ENCODE results near the gene GALNT9. TPM values are rescaled to one million over a fixed set of nuclear protein-coding genes. Genes with fewer than 3 reads are reported as not detected.
"Not testable (repeated sequence)": the region's sequence is repeated elsewhere in the genome, so short reads cannot be mapped to it uniquely, and the experiment has no call there.

Gene GALNT9
- total and polyA plus RNA-seq, 2 experiments from 2014 or later = 0.33 to 1.4 TPM

- H3K4me1 ChIP-seq (ENCODE audit: insufficient read depth) = no peaks in the 10 kb centered on the region
- no peak overlapping the region for H3K4me2 ChIP-seq (ENCODE audit: unreplicated experiment)
- TF ChIP-seq EZH2phosphoT487 (IDR thresholded peaks at IDR 0.05; ENCODE audit: insufficient read depth, low read depth) (no peak), EZH2 (IDR thresholded peaks at IDR 0.05; ENCODE audit: insufficient read depth, poor library complexity, severe bottlenecking) (no peak)
- H3K27me3 ChIP-seq (replicated peaks; ENCODE audit: insufficient read depth) = 0 out of 2 replicates have a peak, but pooled peaks cover 3% of the 10 kb centered on the region
- H3K9me2 ChIP-seq (ENCODE audit: insufficient read depth) = no peaks in the 10 kb centered on the region
- no peak overlapping the region for H2AFZ ChIP-seq
- no peaks in the 10 kb centered on the region for H3K36me3 ChIP-seq (ENCODE audit: low read depth)
- no peaks in the 10 kb centered on the region for H4K20me1 ChIP-seq (ENCODE audit: insufficient read depth)
- H3K79me2 ChIP-seq (ENCODE audit: insufficient read depth) = no peaks in the 10 kb centered on the region
- H3K9me3 ChIP-seq (ENCODE audit: low read depth) = no peaks in the 10 kb centered on the region
- 56 to 59% methylated on average over 25 to 26 of the region's 26 CpGs for WGBS, 2 experiments (ENCODE audit: low coverage in 1 of 2, low lambda C conversion rate in 2 of 2, missing lambda C conversion rate in 2 of 2)
- no peak for DNase-seq
- in situ Hi-C loops (cut with MboI) = no loop called here
- H3F3A ChIP-seq (ENCODE audit: insufficient read depth) = no peaks in the 10 kb centered on the region
- no peak overlapping the region for H3K27ac ChIP-seq
- no peak overlapping the region for H3K9ac ChIP-seq
- H3K4me3 ChIP-seq = no peak overlapping the region
These were observed 28.3 kb downstream of the GALNT9 start for GRCh38 chr12:132300789-132301722.

DNA sequence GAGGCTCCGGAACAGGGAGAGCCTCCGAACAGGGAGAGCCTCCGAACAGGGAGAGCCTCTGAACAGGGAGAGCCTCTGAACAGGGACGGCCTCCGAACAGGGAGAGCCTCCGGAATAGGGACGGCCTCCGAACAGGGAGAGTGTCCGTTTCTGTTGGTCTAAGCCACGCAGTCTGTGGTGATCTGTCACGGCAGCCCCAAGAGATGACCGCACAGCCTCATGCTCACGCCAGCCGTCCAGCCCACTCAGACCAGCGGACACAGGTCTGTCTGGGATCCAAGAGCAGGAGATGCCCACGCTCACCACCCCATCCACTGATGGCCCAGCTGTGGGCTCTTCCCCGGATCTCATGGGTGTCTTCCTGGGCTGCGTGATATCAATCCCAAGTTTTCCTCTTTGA, 33.3 kb downstream of the GALNT9 start:
- in situ Hi-C loops (cut with MboI) = no loop called here

DNA sequence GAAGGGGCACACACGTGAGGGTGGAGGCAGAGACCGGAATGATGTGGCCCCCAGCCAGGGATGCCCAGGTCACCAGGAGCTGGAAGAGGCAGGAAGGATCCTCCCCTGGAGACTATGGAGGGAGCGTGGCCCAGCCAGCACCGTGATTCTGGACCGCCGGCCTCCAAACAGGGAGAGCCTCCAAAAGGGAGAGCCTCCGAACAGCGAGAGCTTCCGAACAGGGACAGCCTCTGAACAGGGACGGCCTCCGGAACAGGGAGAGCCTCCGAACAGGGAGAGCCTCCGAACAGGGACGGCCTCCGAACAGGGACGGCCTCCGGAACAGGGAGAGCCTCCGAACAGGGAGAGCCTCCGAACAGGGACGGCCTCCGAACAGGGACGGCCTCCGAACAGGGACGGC, 33.8 kb downstream of the GALNT9 start:
- H3K9me2 ChIP-seq (ENCODE audit: insufficient read depth); H3K36me3 ChIP-seq (ENCODE audit: low read depth); in situ Hi-C loops (cut with MboI); H2AFZ ChIP-seq; H3K4me1 ChIP-seq (ENCODE audit: insufficient read depth); H3K27ac ChIP-seq; H3F3A ChIP-seq (ENCODE audit: insufficient read depth); DNase-seq; H3K4me3 ChIP-seq; H3K79me2 ChIP-seq (ENCODE audit: insufficient read depth); H3K9me3 ChIP-seq (ENCODE audit: low read depth); H3K9ac ChIP-seq; H3K4me2 ChIP-seq (ENCODE audit: unreplicated experiment); H4K20me1 ChIP-seq (ENCODE audit: insufficient read depth): not testable (repeated sequence)
- peaks cover 17% of the 10 kb centered on the region; the same call in 1 of the 2 replicates for H3K27me3 ChIP-seq (replicated peaks; ENCODE audit: insufficient read depth)
- 67 to 82% methylated on average over 15 to 24 of the region's 24 CpGs for WGBS, 2 experiments (ENCODE audit: low coverage in 1 of 2, low lambda C conversion rate in 2 of 2, missing lambda C conversion rate in 2 of 2)

More for the DNA sequence above, 33.3 kb downstream of the GALNT9 start:
- Histone ChIP-seq H3F3A (ENCODE audit: insufficient read depth) (no peaks in the 10 kb centered on the region), H3K4me3 (no peak overlapping the region), H2AFZ (no peak overlapping the region), H3K36me3 (ENCODE audit: low read depth) (no peaks in the 10 kb centered on the region), H3K79me2 (ENCODE audit: insufficient read depth) (no peaks in the 10 kb centered on the region), H3K4me1 (ENCODE audit: insufficient read depth) (no peaks in the 10 kb centered on the region), H3K4me2 (ENCODE audit: unreplicated experiment) (no peak overlapping the region), H3K27ac (no peak overlapping the region), H3K9ac (no peak overlapping the region), H3K9me3 (ENCODE audit: low read depth) (no peaks in the 10 kb centered on the region), H3K9me2 (ENCODE audit: insufficient read depth) (no peaks in the 10 kb centered on the region), H3K27me3 (replicated peaks; ENCODE audit: insufficient read depth) (peaks cover 17% of the 10 kb centered on the region; the same call in 1 of the 2 replicates), H4K20me1 (ENCODE audit: insufficient read depth) (no peaks in the 10 kb centered on the region)
- TF ChIP-seq EZH2phosphoT487 (IDR thresholded peaks at IDR 0.05; ENCODE audit: insufficient read depth, low read depth) (no peak), EZH2 (IDR thresholded peaks at IDR 0.05; ENCODE audit: insufficient read depth, poor library complexity, severe bottlenecking) (no peak)
- DNase-seq = no peak
- WGBS, 2 experiments (ENCODE audit: low coverage in 1 of 2, low lambda C conversion rate in 2 of 2, missing lambda C conversion rate in 2 of 2) = 61 to 67% methylated on average over 18 of the region's 18 CpGs

DNA sequence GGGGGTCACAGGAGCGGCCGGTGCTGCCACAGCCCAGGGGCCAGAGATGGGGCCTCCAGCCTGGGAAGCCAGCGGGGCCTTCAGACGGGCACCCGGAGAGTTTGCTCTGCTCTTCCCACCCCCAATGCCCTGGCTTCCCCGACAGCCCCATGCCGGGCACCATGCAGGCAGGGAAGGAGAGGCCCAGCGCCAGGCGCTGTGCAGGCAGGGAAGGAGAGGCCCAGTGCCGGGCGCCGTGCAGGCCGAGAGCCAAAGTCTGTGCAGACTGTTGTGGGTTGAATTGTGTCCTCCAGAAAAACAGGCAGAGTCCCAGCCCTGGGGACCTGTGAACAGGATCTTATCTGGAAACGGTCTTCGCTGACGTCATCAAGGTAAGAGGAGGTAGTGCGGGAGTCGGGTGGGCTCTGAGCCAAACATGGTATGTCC, 34.3 kb downstream of the GALNT9 start:
- 71 to 74% methylated on average over 18 of the region's 18 CpGs for WGBS, 2 experiments (ENCODE audit: low coverage in 1 of 2, low lambda C conversion rate in 2 of 2, missing lambda C conversion rate in 2 of 2)
- no peaks in the 10 kb centered on the region for H3K9me2 ChIP-seq (ENCODE audit: insufficient read depth)
- H2AFZ ChIP-seq = no peak overlapping the region
- no peaks in the 10 kb centered on the region for H3K4me1 ChIP-seq (ENCODE audit: insufficient read depth)
- H3K9ac ChIP-seq = no peak overlapping the region
- in situ Hi-C loops (cut with MboI) = no loop called here
- H4K20me1 ChIP-seq (ENCODE audit: insufficient read depth) = no peaks in the 10 kb centered on the region
- no peaks in the 10 kb centered on the region for H3K79me2 ChIP-seq (ENCODE audit: insufficient read depth)
- no peaks in the 10 kb centered on the region for H3K36me3 ChIP-seq (ENCODE audit: low read depth)
- H3K4me2 ChIP-seq (ENCODE audit: unreplicated experiment) = no peak overlapping the region
- H3K4me3 ChIP-seq = no peak overlapping the region
- no peaks in the 10 kb centered on the region for H3K9me3 ChIP-seq (ENCODE audit: low read depth)
- DNase-seq = no peak
- no peaks in the 10 kb centered on the region for H3F3A ChIP-seq (ENCODE audit: insufficient read depth)
- no peak overlapping the region for H3K27ac ChIP-seq
- TF ChIP-seq EZH2 (IDR thresholded peaks at IDR 0.05; ENCODE audit: insufficient read depth, poor library complexity, severe bottlenecking) (no peak), EZH2phosphoT487 (IDR thresholded peaks at IDR 0.05; ENCODE audit: insufficient read depth, low read depth) (no peak)
- H3K27me3 ChIP-seq (replicated peaks; ENCODE audit: insufficient read depth) = peaks cover 17% of the 10 kb centered on the region; the same call in 1 of the 2 replicates
